ENCODE results near the gene LITAF. TPM values are rescaled to one million over a fixed set of nuclear protein-coding genes. Genes with fewer than 3 reads are reported as not detected.
"Not testable (repeated sequence)": the region's sequence is repeated elsewhere in the genome, so short reads cannot be mapped to it uniquely, and the experiment has no call there.

Gene LITAF
- total RNA-seq, 4 donors from 2014 or later, result 101 to 136 (median 112) TPM

DNA sequence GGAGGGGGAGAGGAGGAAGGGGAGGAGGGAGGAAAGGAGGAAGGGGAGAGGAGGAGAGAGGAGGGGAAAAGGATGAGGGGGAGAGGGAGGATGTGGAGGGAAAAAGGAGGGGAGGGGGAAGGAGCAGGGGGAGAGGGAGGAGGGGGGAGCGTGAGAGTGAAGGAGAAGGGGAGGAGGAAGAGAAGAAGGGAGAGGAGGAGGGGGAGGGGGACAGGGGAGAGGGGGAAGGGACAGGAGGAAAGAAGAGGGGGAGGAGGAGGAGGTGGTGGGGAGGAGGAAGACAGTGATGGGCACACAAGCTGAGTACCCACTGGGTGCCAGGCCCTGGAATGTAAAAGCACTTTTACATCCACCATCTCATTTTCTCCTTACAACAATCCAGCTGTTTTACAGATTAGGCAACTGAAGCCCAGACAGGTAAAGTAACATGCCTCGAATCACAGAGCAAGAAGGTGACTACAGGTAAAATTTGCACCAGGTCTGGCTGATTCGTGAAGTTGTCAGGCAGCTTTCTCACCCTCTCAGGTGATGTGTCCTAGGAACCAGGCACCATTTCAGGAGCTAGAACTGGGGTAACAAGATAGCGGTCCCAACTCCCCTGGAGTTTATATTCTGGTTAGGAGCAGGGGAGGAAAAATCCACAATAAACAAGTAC lies 10.0 kb upstream of the LITAF start:
- Histone ChIP-seq H3K36me3 (no peaks in the 10 kb centered on the region), H3K4me1 (peaks cover 10 to 21% of the 10 kb centered on the region in 2 donors), H3K27ac (peak overlapping the region; percentile 34 to 67 (median 51)), H3K9me3 (no peaks in the 10 kb centered on the region), H3K4me3 (replicated peaks in 1 of 3) (no peak overlapping the region), H3K27me3 (no peaks in the 10 kb centered on the region)
- no peak for DNase-seq
- intact Hi-C loops (cut with DNase I), result no loop called here
- TF ChIP-seq POLR2A (IDR thresholded peaks at IDR 0.05) (no peak), CTCF (IDR thresholded peaks at IDR 0.05) (no peak)
- WGBS, 2 donors, result 76 to 79% methylated on average over 4 of the region's 4 CpGs

DNA sequence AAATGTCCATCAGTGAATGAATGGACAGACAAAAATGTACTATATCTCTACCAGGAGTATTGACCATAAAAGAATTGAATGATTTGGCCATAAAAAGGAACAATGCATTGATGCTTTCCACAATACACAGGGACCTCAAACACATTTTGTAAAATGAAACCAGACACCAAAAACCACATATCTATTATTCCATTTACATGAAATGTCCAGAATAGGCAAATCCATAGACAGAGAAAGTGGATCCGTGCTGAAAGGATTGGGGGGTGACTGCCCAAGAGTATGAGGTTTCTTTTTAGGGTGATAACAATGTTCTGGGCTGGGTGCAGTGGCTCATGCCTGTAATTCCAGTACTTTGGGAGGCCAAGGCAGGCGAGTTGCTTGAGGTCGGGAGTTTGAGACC lies 6.9 kb upstream of the LITAF start:
- no peak overlapping the region for H3K27ac ChIP-seq

GRCh38 chr16:11593076-11593475 lies 6.4 kb upstream of the LITAF start:
- H3K4me1 ChIP-seq, result peaks cover 10 to 21% of the 10 kb centered on the region in 2 donors
- H3K27me3 ChIP-seq; H3K27ac ChIP-seq; H3K9me3 ChIP-seq; H3K4me3 ChIP-seq (replicated peaks in 1 of 3); DNase-seq; intact Hi-C loops (cut with DNase I); H3K36me3 ChIP-seq: not testable (repeated sequence)
- 90 to 97% methylated on average over 9 of the region's 9 CpGs for WGBS, 2 donors

More for the DNA sequence above, 6.9 kb upstream of the LITAF start:
- intact Hi-C loops (cut with DNase I), result no loop called here
- H3K4me1 ChIP-seq, result peaks cover 10 to 21% of the 10 kb centered on the region in 2 donors
- H3K9me3 ChIP-seq, result no peaks in the 10 kb centered on the region
- DNase-seq, result no peak
- H3K4me3 ChIP-seq (replicated peaks in 1 of 3), result no peak overlapping the region
- WGBS, 2 donors, result 87 to 96% methylated on average over 3 of the region's 3 CpGs
- no peaks in the 10 kb centered on the region for H3K27me3 ChIP-seq
- no peaks in the 10 kb centered on the region for H3K36me3 ChIP-seq
- TF ChIP-seq CTCF (IDR thresholded peaks at IDR 0.05) (no peak), POLR2A (IDR thresholded peaks at IDR 0.05) (no peak)

DNA sequence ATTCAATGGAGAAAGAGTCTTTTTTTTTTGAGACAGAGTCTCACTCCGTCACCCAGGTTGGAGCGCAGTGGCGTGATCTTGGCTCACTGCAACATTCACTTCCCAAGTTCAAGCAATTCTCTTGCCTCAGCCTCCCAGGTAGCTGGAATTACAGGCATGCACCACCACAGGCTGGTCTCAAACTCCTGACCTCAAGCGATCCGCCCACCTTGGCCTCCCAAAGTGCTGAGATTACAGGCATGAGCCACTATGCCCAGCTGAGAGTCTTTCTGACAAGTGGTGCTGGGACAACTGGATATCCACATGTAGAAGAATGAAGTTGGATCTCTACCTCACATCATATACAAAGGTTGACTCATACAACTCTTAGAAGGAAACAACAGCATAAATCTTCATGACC lies 4.9 kb upstream of the LITAF start:
- H3K9me3 ChIP-seq; H3K27ac ChIP-seq; H3K36me3 ChIP-seq; H3K27me3 ChIP-seq; intact Hi-C loops (cut with DNase I); DNase-seq; H3K4me3 ChIP-seq (replicated peaks in 1 of 3): not testable (repeated sequence)
- WGBS, 2 donors, result 87 to 93% methylated on average over 5 of the region's 5 CpGs
- peaks cover 5 to 16% of the 10 kb centered on the region in 2 donors for H3K4me1 ChIP-seq

DNA sequence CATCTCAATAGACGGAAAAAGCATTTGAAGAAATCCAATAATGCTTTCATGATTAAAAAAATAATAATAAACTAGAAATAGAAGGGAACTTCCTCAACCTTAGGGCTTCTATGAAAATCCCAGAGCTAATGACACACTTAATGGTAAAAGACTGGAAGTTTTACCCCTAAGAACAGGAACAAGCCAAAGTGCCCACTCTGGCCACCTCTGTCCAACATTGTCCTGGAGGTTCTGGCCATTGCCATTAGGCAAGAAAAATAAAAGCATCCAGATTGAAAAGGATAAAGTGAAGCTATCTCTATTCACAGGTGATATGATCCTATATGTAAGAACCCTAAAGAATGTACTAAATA lies 2.5 kb upstream of the LITAF start:
- H3K9me3 ChIP-seq, result no peaks in the 10 kb centered on the region
- TF ChIP-seq POLR2A (IDR thresholded peaks at IDR 0.05), result no peak
- TF ChIP-seq CTCF (IDR thresholded peaks at IDR 0.05), result no peak
- H3K27me3 ChIP-seq, result no peaks in the 10 kb centered on the region
- no peaks in the 10 kb centered on the region for H3K36me3 ChIP-seq
- H3K27ac ChIP-seq, result no peak overlapping the region
- H3K4me1 ChIP-seq, result peaks cover 20 to 23% of the 10 kb centered on the region in 2 donors
- intact Hi-C loops (cut with DNase I), result no loop called here
- 94 to 100% methylated on average over 1 of the region's 1 CpG for whole genome bisulfite sequencing, 2 donors
- DNase-seq, result no peak
- no peak overlapping the region for H3K4me3 ChIP-seq (replicated peaks in 1 of 3)

- Histone ChIP-seq H3K4me3 (replicated peaks in 1 of 3) (no peak overlapping the region), H3K27me3 (no peaks in the 10 kb centered on the region), H3K9me3 (no peaks in the 10 kb centered on the region), H3K36me3 (no peaks in the 10 kb centered on the region), H3K4me1 (peaks cover 24 to 28% of the 10 kb centered on the region in 2 donors), H3K27ac (no peak overlapping the region)
- intact Hi-C loops (cut with DNase I), result no loop called here
- no peak for DNase-seq
- 74 to 80% methylated on average over 7 of the region's 7 CpGs for WGBS, 2 donors
- no peak for TF ChIP-seq CTCF (IDR thresholded peaks at IDR 0.05)
- TF ChIP-seq POLR2A (IDR thresholded peaks at IDR 0.05), result no peak
These were observed 1.8 kb upstream of the LITAF start for GRCh38 chr16:11588321-11589197.
